ENCODE measurements around the gene LAMA2.

Gene LAMA2

DNA sequence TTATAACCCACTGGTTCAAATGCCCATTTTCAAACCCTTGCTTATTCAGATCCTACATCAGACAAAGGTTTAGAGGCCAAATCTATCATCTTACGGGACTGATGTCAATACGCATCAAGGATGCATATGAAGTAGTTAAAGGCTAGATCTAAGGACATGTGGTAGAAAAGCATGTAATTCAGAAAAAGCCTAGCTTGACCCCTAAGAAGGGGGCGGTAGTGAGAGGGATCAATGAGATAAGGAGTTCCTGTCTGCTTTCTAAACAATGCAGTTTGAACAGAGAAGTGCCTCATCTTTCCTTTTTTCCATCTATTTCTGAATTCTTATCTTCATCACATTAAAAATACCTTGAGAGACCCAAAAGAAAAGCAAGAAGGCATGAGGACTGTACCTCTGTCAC is 589.3 kb downstream of the LAMA2 start:
- in situ Hi-C loops (cut with HindIII; ENCODE audit: low pct_ligation_motif_present, low pct_unique_long_range_greater_than_20kb, low sequenced_read_pairs) = no loop called here
- DNase-seq = no peak

DNA sequence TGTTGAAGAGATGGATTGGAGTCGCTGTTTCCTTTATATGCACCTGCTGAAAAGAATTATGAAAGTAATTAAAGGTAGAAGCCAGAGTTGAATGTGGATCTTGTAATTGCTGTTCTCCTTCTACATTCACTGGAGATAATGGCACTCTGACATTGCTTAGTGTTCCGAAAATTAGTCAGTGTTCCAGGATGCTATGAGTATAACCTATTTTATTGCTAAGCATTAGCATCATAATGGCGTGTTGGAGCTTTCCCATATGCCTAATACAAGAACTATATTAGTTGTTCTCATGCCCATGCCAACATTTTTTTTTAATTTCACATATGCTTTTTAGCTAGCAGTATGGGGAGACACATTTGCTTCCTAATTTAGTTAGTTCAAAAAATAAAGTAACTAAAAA is 590.6 kb downstream of the LAMA2 start:
- in situ Hi-C loops (cut with HindIII; ENCODE audit: low pct_ligation_motif_present, low pct_unique_long_range_greater_than_20kb, low sequenced_read_pairs) = no loop called here
- no peak for DNase-seq

- no peak for DNase-seq
- in situ Hi-C loops (cut with HindIII; ENCODE audit: low pct_ligation_motif_present, low pct_unique_long_range_greater_than_20kb, low sequenced_read_pairs) = no loop called here
These were observed 592.7 kb downstream of the LAMA2 start for GRCh38 chr6:129475477-129476247.

DNA sequence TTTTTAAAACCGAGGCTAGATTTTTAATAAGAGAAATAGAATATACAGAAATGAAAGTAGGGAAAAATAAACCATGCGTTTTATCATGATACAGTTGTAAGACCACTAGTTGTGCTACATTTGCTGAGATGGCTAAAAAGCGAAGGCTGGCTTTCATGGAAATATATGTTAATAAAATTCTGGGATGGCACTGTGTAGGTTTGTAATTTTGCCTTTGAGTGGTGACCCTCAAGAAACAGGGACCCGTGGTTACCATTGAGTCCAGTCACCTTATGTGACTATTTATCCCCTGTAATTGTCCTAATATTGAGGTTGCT is 593.3 kb downstream of the LAMA2 start:
- in situ Hi-C loops (cut with HindIII; ENCODE audit: low pct_ligation_motif_present, low pct_unique_long_range_greater_than_20kb, low sequenced_read_pairs) = no loop called here
- no peak for DNase-seq

DNA sequence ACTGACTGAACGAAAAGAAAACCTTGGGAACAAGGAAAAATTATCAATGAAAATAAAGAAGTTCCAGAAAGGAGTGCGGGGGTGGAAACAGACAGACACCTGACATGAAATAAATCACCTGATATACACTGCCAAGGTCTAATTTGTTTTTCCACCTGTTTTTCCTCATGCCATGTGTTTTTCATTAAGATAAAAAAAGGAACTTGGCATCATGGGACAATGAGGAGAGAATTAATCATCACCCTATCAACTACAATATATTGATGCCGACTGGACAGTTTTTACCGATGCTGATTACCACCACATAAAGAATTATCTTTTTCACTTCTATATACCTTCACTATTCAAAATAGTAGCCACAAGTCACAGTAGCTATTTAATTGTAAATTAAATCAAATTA is 593.9 kb downstream of the LAMA2 start:
- in situ Hi-C loops (cut with HindIII; ENCODE audit: low pct_ligation_motif_present, low pct_unique_long_range_greater_than_20kb, low sequenced_read_pairs) = no loop called here
- DNase-seq = no peak

DNA sequence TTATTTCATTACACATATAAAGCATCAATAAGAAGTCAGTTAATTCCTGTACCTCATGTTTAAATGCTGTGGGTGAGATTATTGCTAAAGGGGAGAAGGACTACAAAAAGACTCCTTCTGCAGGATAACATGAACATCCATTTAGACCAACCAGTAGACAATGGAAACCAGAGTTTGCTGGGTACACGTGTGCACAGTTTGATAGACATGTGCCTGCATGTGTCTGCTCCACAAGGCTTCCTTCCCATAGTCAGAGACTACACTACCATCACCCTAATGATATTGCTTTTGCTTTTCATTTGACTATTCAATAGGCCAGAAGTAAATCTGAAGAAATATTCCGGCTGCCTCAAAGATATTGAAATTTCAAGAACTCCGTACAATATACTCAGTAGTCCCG is 595.4 kb downstream of the LAMA2 start:
- DNase-seq = no peak
- in situ Hi-C loops (cut with HindIII; ENCODE audit: low pct_ligation_motif_present, low pct_unique_long_range_greater_than_20kb, low sequenced_read_pairs) = no loop called here

- in situ Hi-C loops (cut with HindIII; ENCODE audit: low pct_ligation_motif_present, low pct_unique_long_range_greater_than_20kb, low sequenced_read_pairs) = no loop called here
- DNase-seq = no peak
These were observed 598.8 kb downstream of the LAMA2 start for GRCh38 chr6:129481706-129482105.

DNA sequence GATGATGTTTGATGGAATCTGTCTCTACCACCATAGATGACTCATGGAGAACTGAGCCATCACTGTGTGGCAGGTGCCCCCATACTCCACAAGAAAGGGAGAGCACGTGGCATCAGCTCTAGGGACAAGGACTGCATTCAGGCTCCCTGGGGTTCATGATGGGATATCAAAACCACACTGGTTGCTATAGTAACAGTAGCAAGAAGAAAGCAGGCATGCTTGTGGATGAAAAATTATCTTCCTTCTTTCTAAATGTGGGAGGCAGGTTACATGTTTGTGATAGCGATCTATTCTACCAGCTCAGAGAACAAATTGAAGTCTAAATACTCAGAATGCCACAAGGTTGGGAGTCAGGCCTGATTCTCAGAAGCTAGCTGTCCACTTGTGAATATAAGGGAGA is 602.8 kb downstream of the LAMA2 start:
- in situ Hi-C loops (cut with HindIII; ENCODE audit: low pct_ligation_motif_present, low pct_unique_long_range_greater_than_20kb, low sequenced_read_pairs) = no loop called here
- DNase-seq = no peak

- in situ Hi-C loops (cut with HindIII; ENCODE audit: low pct_ligation_motif_present, low pct_unique_long_range_greater_than_20kb, low sequenced_read_pairs) = no loop called here
- DNase-seq = no peak
These were observed 603.4 kb downstream of the LAMA2 start for GRCh38 chr6:129486327-129486726.

DNA sequence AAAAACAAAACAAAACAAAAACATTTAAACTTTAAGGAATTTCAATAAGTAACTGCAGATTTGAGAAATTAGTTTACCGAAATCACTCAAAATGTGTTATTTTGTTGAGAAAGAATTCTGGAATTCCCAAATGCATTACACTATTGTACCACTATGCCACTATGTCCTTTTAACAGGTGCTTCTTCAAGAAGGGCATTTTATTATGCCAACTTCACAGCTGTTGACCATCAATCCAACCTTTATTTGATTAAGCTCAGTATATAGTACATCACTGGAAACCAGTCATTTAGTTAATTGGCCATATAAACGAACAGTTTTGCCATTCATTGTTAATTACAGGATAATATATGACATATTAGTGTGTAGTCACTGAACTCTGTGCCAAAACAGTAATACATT is 605.4 kb downstream of the LAMA2 start:
- in situ Hi-C loops (cut with HindIII; ENCODE audit: low pct_ligation_motif_present, low pct_unique_long_range_greater_than_20kb, low sequenced_read_pairs) = no loop called here

DNA sequence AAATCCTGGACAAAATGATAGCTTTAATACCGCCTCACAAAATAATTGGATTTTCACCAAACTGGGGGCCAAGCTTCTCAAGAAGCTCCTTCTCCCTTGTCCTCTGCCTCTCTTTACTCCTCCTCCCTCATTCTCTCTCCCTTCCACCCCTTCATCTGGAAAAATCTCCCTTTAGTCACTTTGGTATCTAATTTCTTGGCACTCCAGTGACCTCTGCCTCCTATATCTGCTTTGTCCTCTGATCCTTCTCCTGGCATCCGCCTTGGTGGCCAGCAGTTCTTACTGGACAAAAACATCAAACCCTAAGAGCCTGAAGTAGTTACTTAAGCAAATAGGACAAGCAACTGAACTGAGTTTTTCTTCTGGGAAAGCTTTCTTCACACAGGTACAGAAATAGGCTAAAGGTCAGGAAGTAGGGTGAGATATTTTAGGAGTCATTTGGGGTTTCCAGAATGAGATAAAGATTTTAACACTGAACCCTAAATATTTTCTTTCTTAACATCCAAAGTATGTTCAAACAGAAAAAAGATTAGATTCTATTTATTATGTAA is 606.4 kb downstream of the LAMA2 start:
- no peak for DNase-seq
- in situ Hi-C loops (cut with HindIII; ENCODE audit: low pct_ligation_motif_present, low pct_unique_long_range_greater_than_20kb, low sequenced_read_pairs) = no loop called here

More for the DNA sequence above, 605.4 kb downstream of the LAMA2 start:
- no peak for DNase-seq

DNA sequence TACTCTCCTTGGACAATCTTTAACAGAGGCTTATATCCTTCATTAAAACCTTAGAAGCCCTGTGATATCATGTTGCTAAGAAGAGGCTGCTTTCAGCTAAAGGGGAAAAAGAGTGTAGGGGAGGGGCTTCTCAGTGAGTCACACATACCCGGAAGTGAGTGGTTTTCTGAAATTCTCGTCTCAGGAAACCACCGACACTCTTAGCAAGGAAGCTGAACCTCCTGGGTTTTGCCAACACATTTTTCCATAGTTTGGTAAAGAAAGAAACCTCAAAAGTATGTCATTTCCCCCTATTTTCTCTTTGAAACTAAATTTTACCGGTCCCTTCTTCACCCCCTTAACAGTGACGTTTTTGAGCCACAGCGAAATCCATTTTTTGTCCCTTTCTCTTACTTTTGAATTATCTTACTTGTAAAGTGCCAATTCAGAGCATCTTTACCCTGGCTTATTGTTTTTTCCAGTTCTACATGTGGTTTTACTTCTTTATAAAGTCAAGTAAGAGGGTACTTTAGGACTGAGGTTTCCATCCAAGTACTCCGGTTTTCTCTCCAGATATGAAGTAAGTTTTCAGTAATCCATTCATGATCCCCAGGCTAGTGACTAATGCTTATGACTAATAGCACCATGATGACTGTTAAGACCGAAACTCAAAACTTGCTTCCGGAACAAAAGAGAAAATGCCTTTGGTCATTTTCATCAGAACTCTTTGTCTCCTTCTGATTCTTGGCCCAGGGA is 607.8 kb downstream of the LAMA2 start:
- DNase-seq = peak; percentile 93
- in situ Hi-C loops (cut with HindIII; ENCODE audit: low pct_ligation_motif_present, low pct_unique_long_range_greater_than_20kb, low sequenced_read_pairs) = no loop called here

DNA sequence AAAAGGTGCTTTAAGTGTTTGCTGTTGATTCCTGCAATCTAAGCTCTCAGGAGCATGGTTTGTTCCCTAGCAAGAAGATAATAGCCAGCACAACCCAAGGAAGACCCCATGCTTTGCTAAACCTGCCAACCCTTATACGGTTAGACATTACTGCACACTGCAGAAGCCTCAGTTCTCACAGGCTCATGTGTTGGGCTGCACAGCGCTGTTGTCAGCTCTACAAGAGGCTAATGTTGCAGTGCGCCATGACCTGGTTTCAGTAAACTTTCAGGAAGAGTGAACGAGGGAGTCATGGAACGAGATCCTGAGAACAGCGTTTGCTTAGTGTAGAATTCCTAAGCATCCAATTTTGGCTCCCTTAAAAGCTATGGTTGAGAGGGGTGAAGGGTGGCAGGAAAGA is 608.5 kb downstream of the LAMA2 start:
- in situ Hi-C loops (cut with HindIII; ENCODE audit: low pct_ligation_motif_present, low pct_unique_long_range_greater_than_20kb, low sequenced_read_pairs) = no loop called here
- peak; percentile 15 for DNase-seq

DNA sequence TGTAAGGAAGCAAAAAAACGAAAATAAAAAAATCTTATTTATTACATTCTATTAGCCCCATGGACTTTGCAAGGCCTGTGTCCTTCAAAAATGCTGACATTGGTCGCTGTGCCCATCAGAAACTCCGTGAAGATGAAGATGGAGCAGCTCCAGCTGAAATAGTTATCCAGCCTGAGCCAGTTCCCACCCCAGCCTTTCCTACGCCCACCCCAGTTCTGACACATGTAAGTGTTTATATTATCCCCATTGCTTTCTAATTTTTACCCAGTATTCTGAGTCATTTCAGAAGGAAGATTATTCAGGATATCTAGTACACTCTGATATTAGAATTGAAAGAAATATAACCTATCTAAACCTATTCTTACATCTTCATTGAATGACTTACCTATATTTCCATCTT is 609.3 kb downstream of the LAMA2 start:
- no peak for DNase-seq
- in situ Hi-C loops (cut with HindIII; ENCODE audit: low pct_ligation_motif_present, low pct_unique_long_range_greater_than_20kb, low sequenced_read_pairs) = no loop called here

DNA sequence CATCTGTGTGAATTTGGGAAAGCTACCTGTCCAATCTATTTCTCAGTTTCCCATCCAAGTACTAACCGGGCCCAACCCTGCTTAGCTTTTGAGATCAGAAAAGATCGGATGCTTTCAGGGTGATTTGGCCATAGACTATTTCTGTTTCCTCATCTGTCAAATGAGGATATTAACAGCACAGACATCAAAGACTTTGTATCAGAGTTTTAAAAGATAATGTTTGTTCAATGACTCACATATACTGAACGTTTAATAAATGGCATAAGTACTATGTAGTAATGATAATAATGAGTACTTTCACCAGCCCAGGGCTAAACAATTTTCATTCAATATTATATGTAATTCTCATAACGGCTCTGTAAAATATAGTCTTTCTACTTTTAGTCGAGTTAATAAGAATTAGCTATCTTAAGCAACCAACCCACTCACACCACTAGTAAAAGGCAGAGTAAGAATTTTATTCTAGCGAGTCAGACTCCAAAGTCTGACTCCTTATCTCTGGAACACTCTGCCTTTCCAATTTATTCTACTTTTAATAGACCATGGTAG is 610.5 kb downstream of the LAMA2 start:
- DNase-seq = peak; percentile 74
- in situ Hi-C loops (cut with HindIII; ENCODE audit: low pct_ligation_motif_present, low pct_unique_long_range_greater_than_20kb, low sequenced_read_pairs) = no loop called here

GRCh38 chr6:129494099-129494498 is 611.2 kb downstream of the LAMA2 start:
- in situ Hi-C loops (cut with HindIII; ENCODE audit: low pct_ligation_motif_present, low pct_unique_long_range_greater_than_20kb, low sequenced_read_pairs) = no loop called here
- DNase-seq = no peak

- in situ Hi-C loops (cut with HindIII; ENCODE audit: low pct_ligation_motif_present, low pct_unique_long_range_greater_than_20kb, low sequenced_read_pairs) = no loop called here
- no peak for DNase-seq
These were observed 611.6 kb downstream of the LAMA2 start for GRCh38 chr6:129494586-129494985.

DNA sequence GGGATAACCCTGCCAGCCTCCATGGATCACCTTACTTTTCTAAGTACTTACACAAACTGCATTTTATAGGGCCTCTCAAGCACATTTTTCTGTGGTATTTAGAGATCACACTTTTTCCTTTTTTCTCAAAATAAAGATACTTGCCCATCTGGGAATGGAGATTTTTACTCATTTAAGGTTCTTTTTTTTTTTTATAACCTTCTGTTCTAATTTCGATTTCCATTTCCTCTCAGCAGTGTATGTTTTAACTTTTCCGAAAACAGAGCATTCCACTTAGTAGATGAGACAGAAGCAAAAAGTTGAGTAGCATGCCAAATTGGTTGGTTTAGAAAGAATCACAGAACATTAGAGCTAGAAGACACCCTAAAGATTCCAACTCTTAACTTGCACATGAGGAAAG is 612.7 kb downstream of the LAMA2 start:
- in situ Hi-C loops (cut with HindIII; ENCODE audit: low pct_ligation_motif_present, low pct_unique_long_range_greater_than_20kb, low sequenced_read_pairs) = no loop called here
- no peak for DNase-seq

DNA sequence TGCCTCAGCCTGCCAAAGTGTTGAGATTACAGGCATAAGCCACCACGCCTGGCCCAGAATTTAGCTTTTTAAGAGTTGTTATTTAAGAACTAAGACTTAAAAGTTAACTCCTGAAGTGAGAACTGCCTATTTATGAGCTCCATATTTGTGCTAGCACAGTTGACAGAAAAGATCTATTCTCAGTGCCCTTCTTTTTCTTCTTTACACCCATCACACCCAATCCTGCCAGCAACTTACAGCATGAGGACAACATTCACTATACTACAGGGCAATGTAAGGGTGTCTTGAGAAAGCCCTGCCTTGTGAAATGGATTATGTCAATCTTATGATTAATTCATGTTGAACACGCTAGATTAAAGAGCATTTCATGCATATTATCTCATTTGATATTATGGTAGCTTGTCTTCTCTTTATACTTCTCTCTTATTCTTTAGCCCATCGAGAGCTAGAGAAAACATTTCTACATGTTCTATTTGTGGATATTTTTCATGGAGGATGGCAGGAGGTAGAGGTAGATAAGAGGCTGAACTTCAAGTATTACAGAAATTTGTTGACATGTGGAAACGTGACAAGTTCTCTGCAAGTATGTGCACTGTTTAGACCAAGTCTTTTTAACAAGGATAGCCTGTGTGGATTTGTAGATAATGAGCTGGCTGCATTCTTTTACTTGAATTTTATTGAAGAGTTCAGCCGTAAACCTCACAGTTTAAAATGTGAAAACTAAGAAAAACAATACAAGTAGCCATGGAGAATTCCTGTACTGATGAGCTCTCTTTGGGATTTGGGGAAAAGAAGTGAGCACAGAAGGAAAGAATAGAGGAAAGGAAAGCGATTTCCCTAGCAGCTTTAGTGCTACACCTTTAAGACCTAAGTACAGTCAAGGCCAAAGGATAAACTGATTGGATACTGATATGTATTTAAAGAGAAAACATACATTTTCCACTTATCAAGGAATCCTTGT is 614.8 kb downstream of the LAMA2 start:
- no peak for DNase-seq
- in situ Hi-C loops (cut with HindIII; ENCODE audit: low pct_ligation_motif_present, low pct_unique_long_range_greater_than_20kb, low sequenced_read_pairs) = no loop called here
